Activated CD4-positive, alpha-beta T cell treated with anti-CD3 and anti-CD28 coated beads for 48 hours (primary cell): ENCODE results near the gene CFAP52.
"Not testable (repeated sequence)": the region's sequence is repeated elsewhere in the genome, so short reads cannot be mapped to it uniquely, and the experiment has no call there.

Experiments used
- DNase-seq: peaks from one replicate; pipeline ENCODE4 v3.0.0-alpha.2; 2020

Gene CFAP52

DNA sequence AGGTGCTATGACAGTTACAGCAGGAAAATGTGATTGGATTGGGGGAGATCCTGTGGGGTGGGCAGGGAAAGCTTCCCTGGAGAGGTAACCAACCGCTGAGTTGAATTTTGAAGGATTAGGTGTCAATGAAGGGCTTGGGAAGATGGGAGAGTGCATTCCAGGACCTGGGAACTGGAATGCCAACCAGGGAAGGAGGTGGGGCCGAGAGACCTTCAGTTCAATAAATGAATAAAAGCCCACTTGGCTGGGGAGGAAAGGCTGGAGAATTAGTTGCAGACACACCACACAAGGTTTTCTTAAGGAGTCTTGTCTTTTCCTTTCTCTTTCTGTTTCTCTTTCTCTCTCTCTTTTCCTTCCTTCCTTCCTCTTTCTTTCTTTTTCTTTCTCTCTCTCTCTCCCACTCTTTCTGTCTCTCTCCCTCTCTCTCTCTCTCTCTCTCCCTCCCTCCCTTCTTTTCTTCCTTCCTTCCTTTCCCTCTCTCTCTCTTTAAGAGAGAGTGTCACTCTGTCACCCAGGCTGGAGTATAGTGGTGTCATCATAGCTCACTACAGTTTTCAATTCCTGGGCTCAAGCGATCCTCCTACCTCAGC, 72.2 kb downstream of the CFAP52 start:
- no peak for DNase-seq

DNA sequence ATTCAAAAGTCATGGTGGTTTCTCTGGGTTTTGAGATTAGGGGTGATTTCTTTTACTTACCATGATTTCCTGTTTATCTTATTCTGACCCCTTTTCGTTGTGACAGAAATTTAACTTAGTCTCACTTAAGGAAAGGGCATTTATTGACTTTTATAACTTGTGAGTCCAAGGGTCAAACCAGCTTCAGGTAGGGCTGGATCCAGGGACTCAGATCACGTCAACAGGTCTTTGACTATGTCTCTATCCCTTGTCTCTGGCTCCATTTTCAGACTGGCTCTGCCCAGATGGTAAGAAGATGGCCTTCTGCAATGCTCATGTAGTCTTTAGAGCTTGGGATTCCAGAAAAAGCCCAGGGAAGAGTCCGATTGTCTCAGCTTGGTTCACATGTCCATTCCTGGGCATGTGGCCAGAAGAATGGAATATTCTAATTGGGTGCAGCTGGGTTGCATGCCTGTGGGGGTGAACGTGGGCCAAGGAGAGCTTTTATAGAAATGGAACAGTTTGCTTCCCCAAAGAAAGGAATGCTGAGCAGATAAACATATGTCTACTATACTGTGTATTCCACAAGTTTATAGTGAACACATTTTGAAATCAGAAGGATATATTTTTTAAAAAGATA, 82.3 kb downstream of the CFAP52 start:
- DNase-seq: no peak

DNA sequence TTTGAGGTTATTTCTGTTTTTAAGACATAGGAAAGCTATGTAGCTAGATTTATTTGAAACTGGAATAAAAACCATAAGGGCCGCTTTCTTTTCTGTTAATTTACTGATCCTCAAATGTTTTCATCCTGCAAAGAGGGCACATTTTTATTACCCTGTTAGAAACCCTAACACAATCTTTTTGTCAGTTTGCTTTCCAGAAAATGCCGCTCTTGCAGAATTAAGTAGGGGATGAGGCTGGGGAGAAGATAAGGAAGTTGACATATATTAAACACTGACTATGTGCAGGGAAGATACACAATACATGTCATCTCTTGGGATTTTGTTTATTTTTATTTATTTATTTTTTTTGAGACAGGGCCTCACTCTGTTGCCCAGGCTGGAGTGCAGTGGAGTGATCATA, 84.6 kb downstream of the CFAP52 start:
- no peak for DNase-seq

DNA sequence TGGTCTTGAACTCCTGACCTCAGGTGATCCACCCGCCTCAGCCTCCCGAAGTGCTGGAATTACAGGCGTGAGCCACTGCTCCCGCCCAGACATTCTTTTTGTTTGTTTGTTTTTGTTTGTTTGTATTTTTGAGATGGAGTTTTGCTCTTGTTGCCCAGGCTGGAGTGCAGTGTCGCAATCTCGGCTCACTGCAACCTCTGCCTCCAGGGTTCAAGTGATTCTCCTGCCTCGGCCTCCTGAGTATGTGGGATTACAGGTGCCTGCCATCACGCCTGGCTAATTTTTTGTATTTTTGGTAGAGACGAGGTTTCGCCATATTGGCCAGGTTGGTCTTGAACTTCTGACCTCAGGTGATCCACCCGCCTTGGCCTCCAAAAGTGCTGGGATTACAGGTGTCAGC, 87.1 kb downstream of the CFAP52 start:
- DNase-seq: not testable (repeated sequence)

DNA sequence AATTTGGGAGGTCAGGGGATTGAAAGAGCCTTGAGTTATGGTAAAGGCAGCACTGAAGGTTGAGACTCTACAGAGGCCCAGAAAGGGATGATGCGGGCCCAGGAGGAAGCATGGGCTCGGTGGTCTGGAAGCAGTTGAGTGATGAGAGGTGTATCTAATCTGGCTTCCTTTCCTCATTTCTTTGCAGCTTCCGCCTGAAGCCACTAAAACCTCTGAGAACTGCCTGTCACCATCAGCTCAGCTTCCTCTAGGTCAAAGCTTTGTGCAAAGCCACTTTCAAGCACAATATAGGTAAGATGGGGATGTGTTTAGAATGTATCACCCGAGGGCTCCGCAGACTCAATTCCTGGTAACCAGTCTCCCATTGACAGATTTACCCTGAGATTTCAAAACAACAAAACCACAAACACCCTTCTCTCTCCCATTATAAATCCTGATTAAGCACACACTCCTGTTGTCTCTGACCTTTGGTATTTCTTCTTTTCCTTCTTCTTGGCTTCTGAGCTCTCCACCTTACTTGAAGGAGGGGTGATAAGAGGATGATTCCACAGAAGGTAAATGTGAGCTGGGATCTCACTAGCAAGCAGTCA, 90.1 kb downstream of the CFAP52 start:
- DNase-seq: no peak

DNA sequence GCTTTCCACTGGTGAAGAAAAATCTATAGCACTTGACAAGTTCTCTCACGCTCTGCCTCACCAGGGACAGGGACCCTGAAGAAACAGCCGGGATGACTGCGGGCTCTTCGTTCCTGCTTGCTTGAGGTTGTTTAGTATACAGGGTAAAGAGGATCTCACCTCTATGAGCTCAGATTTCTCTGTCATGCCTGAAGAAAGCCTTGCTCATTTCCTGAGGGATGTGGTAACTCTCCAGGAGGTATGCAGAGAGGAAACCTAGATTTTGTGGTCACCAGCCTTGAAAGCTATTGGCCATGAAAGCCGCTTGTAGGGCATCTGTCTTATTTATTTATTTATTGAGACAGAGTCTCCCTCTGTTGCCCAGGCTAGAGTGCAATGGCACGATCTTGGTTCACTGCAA, 92.1 kb downstream of the CFAP52 start:
- no peak for DNase-seq

DNA sequence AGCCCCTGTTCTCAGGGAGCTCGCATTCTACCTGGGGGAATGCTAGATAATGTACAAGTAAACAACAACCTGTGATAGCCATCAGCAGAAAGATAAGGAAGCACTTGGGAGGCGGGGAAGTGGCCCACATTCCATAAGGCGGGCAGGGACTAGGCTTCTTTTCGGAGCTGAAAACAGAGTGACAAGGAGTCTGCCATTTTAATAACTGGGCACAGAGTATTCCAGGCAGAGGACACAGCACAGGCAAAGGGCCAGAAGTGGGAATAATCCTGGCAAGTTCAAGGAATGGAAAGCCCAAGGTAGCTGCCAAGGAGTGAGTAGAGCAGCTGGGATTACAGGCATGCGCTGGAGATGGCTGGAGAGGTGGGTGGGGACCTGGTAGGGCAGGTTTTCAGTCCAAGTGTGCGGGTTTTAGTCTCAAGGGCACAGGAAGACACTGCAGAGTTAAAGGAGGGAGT, 93.1 kb downstream of the CFAP52 start:
- no peak for DNase-seq

DNA sequence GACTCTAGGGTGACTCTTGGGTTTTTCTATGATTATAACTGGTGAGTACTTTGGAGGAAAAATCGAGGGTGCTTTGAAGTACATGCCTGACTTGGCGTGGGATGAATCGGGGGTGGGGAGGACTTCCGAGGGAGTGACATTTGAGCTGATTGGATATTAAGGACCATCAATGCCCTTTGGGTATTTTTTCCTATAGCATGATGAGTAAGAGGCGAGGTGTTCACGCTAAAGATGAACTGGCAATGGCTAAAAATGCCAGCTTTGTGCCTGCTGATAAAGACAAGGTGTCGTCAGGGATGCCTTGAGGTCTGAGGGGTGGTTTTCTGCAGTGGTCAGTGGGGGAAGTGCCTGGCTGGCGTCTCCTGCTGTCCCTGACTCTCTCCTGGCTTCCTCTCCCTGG, 94.2 kb downstream of the CFAP52 start:
- no peak for DNase-seq

DNA sequence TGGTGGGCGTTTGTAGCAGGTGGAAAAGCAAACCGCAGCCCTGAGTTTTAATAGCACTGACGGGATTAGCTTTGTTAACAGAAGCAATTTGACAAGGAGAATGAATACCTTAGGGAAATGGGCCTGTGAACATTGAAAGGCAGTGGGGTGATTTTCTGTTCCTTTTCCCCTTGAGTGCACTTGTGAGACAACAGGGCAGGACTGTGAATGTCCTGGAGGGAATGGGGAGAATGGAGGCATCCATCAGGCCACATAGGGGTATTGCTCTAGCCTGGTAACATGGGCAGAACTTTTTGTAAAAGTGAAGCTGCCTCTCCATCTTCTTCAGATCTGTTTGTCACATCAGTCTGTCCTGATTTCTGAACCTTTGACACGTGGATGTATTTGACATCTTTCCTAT, 95.1 kb downstream of the CFAP52 start:
- DNase-seq: no peak

DNA sequence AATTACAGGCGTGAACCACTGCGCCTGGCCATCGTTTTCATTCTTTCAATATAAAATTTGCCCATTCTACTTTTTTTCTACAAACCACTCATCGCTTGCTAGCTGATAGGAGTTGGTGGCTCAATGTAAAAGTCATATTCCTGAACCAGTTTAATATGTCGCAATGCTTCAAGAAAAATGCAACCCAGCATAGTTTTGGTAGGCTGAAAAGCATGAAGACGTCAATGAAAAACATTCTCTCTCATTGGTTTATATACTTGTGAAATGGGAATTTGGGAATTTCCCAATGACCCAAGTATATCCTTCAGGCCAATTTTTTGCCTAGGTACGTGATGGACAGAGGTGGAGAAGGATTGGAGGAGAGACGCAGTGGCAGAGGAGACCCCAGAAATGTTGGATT, 95.8 kb downstream of the CFAP52 start:
- DNase-seq: no peak

DNA sequence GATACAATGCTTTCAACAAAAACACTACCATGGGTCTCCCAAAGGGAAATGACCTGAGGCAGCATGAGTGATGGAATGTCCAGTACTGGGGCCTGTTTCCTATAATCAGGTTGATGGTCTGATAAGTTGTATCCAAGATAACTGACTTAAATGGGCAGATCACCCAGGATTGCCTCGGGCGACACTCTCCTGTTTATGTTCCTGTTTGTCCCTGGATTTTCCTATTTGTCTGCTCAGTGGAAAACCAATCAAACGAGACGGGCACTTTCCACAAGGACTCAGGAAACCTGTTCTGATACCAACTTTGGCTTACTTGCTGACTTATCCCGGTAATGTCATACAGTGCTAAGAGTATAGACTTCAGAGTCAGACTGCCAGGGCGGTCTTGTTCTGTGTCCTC, 96.2 kb downstream of the CFAP52 start:
- DNase-seq: no peak

DNA sequence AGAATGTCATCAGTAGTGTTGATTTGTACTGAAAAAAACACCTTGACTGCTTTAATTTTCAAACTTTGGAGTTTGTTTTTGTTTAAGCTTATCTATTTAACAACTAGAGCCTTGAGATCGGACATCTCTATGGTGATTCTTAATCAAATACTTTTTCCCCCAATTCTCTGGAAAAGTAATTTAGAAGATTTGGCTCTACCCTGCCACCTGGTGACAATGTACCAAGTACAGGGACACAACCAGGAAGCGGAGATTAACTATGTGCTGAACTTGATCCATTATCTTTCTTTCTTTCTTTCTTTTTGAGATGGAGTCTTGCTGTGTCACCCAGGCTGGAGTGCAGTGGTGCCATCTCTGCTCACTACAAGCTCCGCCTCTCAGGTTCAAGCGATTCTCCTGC, 99.6 kb downstream of the CFAP52 start:
- DNase-seq: no peak

DNA sequence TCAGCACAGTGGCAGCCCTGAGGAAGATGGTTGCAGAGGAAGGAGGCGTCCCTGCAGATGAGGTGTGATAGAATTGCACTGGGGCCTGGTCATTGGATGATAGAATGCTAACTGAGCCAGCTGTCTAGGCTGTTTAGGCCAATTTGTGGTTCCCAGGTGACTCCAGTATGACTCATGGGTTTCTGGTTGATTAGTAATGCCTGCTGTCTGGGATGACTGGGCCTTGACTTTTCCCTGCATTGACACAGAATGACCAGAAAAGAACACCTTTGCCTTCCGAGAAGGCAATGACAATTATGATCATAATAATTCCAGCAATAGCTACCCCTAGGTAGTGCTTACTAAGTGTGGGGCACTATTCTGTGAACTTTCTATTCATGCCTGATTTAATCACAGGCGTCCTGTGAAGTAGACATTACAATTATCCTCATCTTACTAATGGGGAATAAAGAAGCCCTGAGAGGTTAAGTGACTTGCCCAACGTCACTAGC, 100.4 kb downstream of the CFAP52 start:
- DNase-seq: peak; percentile 39

DNA sequence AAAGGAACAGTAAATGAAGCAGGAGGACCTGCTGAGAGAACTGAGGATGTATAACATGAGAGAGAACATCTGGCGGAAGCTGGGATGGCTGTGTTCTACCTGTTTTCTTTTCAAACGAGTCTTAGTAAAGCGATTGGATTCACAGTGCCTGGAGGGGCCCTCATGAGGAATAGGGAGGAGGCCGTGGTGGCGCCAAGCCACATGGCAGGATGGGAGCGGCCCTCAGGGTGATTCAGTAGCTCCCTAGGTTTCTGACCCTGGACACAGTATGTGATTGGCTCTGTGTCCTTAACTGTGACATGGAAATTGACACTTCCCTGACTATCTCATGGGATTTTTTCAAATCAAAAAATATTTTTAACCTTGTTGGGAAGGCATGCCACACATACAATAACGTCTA, 101.0 kb downstream of the CFAP52 start:
- DNase-seq: no peak

DNA sequence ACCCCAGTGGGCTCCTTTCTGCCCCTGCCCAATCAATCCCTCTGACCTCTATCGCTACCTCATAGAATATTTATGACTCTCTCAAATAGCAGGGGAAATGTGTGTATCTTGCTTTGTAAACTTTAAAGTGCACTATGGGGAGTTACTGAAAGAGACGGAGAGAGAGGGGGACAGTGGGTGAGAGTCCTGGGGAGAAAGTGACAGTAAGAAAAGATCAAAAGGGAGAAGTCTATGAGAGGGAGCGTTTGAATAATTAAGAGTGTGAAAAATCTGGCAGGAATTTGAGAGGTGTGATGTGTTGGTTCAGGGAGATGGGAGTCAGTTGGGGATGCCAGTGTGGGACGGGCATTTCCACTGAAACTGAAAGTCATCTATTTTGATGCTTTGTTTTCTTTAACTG, 101.5 kb downstream of the CFAP52 start:
- DNase-seq: no peak

DNA sequence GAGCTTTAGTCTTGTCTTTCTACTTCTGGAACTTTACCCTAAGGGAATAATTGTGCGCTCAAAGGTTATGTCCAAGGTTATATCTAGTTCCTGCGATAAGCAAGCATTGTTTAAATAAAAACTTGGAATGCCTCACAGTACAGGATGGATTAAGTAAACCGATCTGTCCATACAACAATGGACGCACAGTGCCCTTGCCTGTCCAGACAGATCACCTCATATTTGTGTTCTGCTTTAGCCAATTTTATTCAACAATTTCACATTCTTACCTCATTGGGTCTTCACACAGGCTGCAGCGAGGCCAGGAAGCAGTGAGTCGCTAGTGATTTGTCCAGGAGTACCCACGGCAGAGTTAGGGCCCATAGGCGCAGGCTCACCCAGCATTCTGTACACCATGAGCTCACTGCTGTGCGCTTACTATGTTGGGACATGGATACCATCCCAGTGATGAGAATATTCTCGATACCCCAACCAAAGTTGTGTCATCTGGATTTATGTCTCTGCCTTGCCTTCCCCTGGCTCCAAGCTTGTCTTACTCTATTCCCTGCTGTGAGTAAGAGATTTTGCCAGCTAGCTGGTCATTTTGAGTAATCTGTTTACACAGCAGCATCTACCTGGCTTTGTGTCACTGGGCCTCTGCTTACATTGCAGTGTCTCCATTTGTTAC, 108.6 kb downstream of the CFAP52 start:
- DNase-seq: no peak
